DND-41 (cell line): ENCODE data around the gene MYOD1.

ENCODE experiments used
- CTCF ChIP-seq: IDR thresholded peaks from 2 replicates; pipeline ENCODE4 v1.5.1; 2012; ENCODE audit warnings: borderline replicate concordance, low read length, moderate library complexity, mild to moderate bottlenecking; ENCODE audit not compliant: poor library complexity, severe bottlenecking; ENCODE audit errors: extremely low read depth
- EZH2 ChIP-seq: IDR thresholded peaks from 3 replicates; pipeline ENCODE4 v1.6.1; 2012; ENCODE audit warnings: borderline replicate concordance, low read depth, mild to moderate bottlenecking, moderate library complexity, low read length, inconsistent platforms; ENCODE audit not compliant: severe bottlenecking

DNA sequence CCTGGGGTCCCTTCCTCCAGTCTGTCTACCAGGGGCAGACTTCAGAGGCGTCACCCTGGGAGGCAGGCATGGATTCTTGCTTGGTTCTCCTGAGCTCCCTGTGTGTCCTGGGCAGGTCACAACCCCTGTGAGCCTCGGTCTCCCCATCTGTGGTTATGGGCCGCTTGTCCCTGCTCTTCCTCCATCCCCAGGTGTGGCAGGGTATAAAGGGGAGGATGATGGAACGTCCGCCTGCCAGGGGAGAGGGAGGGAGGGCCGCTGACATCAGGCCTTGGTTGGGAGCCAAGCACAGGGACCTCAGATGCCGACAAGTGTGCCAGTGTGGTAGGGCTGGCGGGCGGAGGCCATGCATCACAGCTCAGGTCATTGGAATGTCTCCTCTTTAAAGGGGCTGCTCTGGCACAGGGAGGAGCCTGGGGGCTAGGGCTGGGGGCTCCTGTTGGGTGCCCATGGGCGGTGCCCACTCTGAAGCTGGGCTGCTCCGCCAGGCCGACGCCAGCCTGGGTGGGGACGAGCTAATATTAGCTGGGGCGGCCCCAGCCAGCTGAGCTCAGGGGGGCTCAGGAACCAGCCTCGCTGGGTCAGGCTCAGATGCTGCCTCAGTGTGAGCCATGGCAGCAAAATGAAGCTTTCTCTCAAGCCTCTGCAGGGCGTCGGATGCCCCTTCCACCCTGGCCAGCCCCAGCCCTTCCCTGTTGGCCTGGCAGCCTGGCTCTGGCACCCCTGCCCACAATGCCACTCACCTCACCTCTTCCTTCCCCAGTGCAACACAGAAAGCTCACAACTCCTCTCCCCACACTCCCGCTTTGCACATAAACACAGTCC, 28.0 kb downstream of the MYOD1 start:
- TF ChIP-seq CTCF = no peak
- TF ChIP-seq EZH2 = no peak
